SK-N-SH (cell line): ENCODE results near the gene SMIM1. TPM values are rescaled to one million over a fixed set of nuclear protein-coding genes. Genes with fewer than 3 reads are reported as not detected.
"Not testable (repeated sequence)": the region's sequence is repeated elsewhere in the genome, so short reads cannot be mapped to it uniquely, and the experiment has no call there.

Experiments used
- CTCF ChIA-PET: fragments of 300-600, 350-600 bp; formaldehyde crosslinking; extraction: SDS; loops from one replicate; lab custom pipeline; 2021; lab: Yijun Ruan, JAX
- POLR2A ChIA-PET: fragments of 350-600 bp; sonication (Branson Sonifier 250); formaldehyde crosslinking; extraction: SDS; loops from one replicate; lab custom pipeline; 2020; ENCODE audit warnings: antibody characterized with exemption, inconsistent platforms; lab: Yijun Ruan, JAX
- DNase-seq: peaks from one replicate; pipeline ENCODE4 v3.0.0; 2012
- H2AFZ ChIP-seq: fragments of 200-600 bp; sonication (generic); 2 replicates; pipeline ENCODE4 v1.8.1; 2016; ENCODE audit warnings: antibody characterized with exemption, mild to moderate bottlenecking, low read depth
- H3F3A ChIP-seq: fragments of 200-600 bp; sonication (generic); replicated peaks from 2 replicates; pipeline ENCODE3; 2016; ENCODE audit warnings: antibody characterized with exemption, mild to moderate bottlenecking; ENCODE audit not compliant: insufficient read depth
- H3K27ac ChIP-seq, 2 experiments: fragments of 200-500 bp in 1 of 2; fragments of 200-600 bp in 1 of 2; sonication (Bioruptor generic) in 1 of 2; sonication (generic), shearing (Covaris generic) in 1 of 2; 2 replicates each; pipeline versions ENCODE4 v1.5.1 to v1.6.1; 2014 to 2016; ENCODE audit warnings: low read depth in 2 of 2, inconsistent platforms in 1 of 2, low read length in 1 of 2, mild to moderate bottlenecking in 1 of 2, mixed read lengths in 1 of 2
- H3K27me3 ChIP-seq: fragments of 200-600 bp; sonication (generic), shearing (Covaris generic); 2 replicates; pipeline ENCODE4 v1.6.1; 2016; ENCODE audit warnings: mixed run types; ENCODE audit not compliant: insufficient read depth
- H3K36me3 ChIP-seq, 2 experiments: fragments of 200-500 bp in 1 of 2; fragments of 200-600 bp in 1 of 2; sonication (Bioruptor generic) in 1 of 2; sonication (generic) in 1 of 2; replicated peaks in 1 of 2; 2 replicates each; pipeline versions ENCODE3 to v1.5.1; 2014 to 2016; ENCODE audit warnings: low read length in 1 of 2, mild to moderate bottlenecking in 1 of 2; ENCODE audit not compliant: insufficient read depth in 2 of 2, control insufficient read depth in 1 of 2
- H3K4me1 ChIP-seq, 2 experiments: fragments of 200-500 bp in 1 of 2; fragments of 200-600 bp in 1 of 2; sonication (Bioruptor generic) in 1 of 2; sonication (generic), shearing (Covaris generic) in 1 of 2; 2 replicates each; pipeline versions ENCODE4 v1.5.1 to v1.6.1; 2014 to 2016; ENCODE audit warnings: low read depth in 1 of 2, low read length in 1 of 2, mixed run types in 1 of 2; ENCODE audit not compliant: insufficient read depth in 2 of 2, control insufficient read depth in 1 of 2
- H3K4me2 ChIP-seq: fragments of 200-600 bp; sonication (generic), shearing (Covaris generic); 2 replicates; pipeline ENCODE4 v1.6.1; 2017; ENCODE audit warnings: mixed run types
- H3K4me3 ChIP-seq, 2 experiments: fragments of 200-500 bp in 1 of 2; fragments of 200-600 bp in 1 of 2; sonication (Bioruptor generic) in 1 of 2; sonication (generic), shearing (Covaris generic) in 1 of 2; 2 replicates each; pipeline versions ENCODE4 v1.5.1 to v1.8.1; 2014 to 2016; ENCODE audit warnings: low read depth in 2 of 2, inconsistent platforms in 1 of 2, low read length in 1 of 2, mild to moderate bottlenecking in 1 of 2, mixed read lengths in 1 of 2, moderate library complexity in 1 of 2
- H3K79me2 ChIP-seq: fragments of 200-600 bp; sonication (generic); 2 replicates; pipeline ENCODE4 v1.8.1; 2017; ENCODE audit warnings: mild to moderate bottlenecking; ENCODE audit not compliant: insufficient read depth
- H3K9ac ChIP-seq: fragments of 200-600 bp; sonication (generic); 2 replicates; pipeline ENCODE4 v1.6.1; 2017; ENCODE audit warnings: mixed run types
- H3K9me2 ChIP-seq: fragments of 200-600 bp; sonication (generic); 2 replicates; pipeline ENCODE4 v1.6.1; 2017; ENCODE audit warnings: mixed run types
- H3K9me3 ChIP-seq: fragments of 200-600 bp; sonication (generic); 2 replicates; pipeline ENCODE4 v1.6.1; 2017; ENCODE audit warnings: mixed run types, mild to moderate bottlenecking, moderate library complexity
- H4K20me1 ChIP-seq: fragments of 200-600 bp; sonication (generic); 2 replicates; pipeline ENCODE4 v1.6.1; 2017; ENCODE audit warnings: mild to moderate bottlenecking, mixed run types; ENCODE audit not compliant: insufficient read depth
- CHD2 ChIP-seq: fragments of 150-350 bp; IDR thresholded peaks from 2 replicates; pipeline ENCODE4 v1.6.1; 2018; ENCODE audit warnings: low read length; ENCODE audit not compliant: partially characterized antibody
- FOSL2 ChIP-seq: IDR thresholded peaks from 2 replicates; pipeline ENCODE4 v1.4.0; 2012; ENCODE audit warnings: low read depth, mild to moderate bottlenecking, moderate library complexity, borderline replicate concordance
- GATA2 ChIP-seq: sonication (generic); formaldehyde crosslinking; IDR thresholded peaks from 2 replicates; pipeline ENCODE4 v1.5.0; 2020; ENCODE audit warnings: mild to moderate bottlenecking, missing genetic modification reagents
- JUND ChIP-seq: IDR thresholded peaks from 2 replicates; pipeline ENCODE4 v1.4.0; 2012
- MXI1 ChIP-seq: IDR thresholded peaks from 2 replicates; pipeline ENCODE4 v1.6.1; 2012; ENCODE audit warnings: mild to moderate bottlenecking, low read depth, low read length, improper control_type of control experiment
- NFIC ChIP-seq: IDR thresholded peaks from 2 replicates; pipeline ENCODE4 v1.4.0; 2012; ENCODE audit warnings: borderline replicate concordance
- NRF1 ChIP-seq: IDR thresholded peaks from 2 replicates; pipeline ENCODE4 v1.6.1; 2012; ENCODE audit warnings: low read depth, mild to moderate bottlenecking, low read length
- POLR2AphosphoS5 ChIP-seq: IDR thresholded peaks from 2 replicates; pipeline ENCODE4 v1.6.1; 2012; ENCODE audit warnings: low read depth, low read length
- RCOR1 ChIP-seq: fragments of 150-350 bp; IDR thresholded peaks from 2 replicates; pipeline ENCODE4 v1.6.1; 2017; ENCODE audit warnings: antibody characterized with exemption, low read length
- REST ChIP-seq: IDR thresholded peaks from 2 replicates; pipeline ENCODE4 v1.6.1; 2012; ENCODE audit warnings: mild to moderate bottlenecking, low read depth, low read length, moderate library complexity
- RXRA ChIP-seq: IDR thresholded peaks from 2 replicates; pipeline ENCODE4 v1.4.0; 2012; ENCODE audit warnings: low read depth, mild to moderate bottlenecking, borderline replicate concordance
- SIN3A ChIP-seq: IDR thresholded peaks from 2 replicates; pipeline ENCODE4 v1.6.1; 2012; ENCODE audit warnings: low read depth, mild to moderate bottlenecking, low read length, moderate library complexity, borderline replicate concordance
- SMC3 ChIP-seq: IDR thresholded peaks from 2 replicates; pipeline ENCODE4 v1.6.1; 2012; ENCODE audit warnings: low read depth, low read length, improper control_type of control experiment
- TAF1 ChIP-seq: IDR thresholded peaks from 2 replicates; pipeline ENCODE4 v1.6.1; 2012; ENCODE audit warnings: low read depth, mild to moderate bottlenecking, low read length, moderate library complexity, borderline replicate concordance
- TCF12 ChIP-seq: IDR thresholded peaks from 2 replicates; pipeline ENCODE4 v1.4.0; 2012
- TEAD4 ChIP-seq: IDR thresholded peaks from 2 replicates; pipeline ENCODE4 v1.4.0; 2012; ENCODE audit warnings: mild to moderate bottlenecking, borderline replicate concordance; ENCODE audit not compliant: insufficient read depth
- USF2 ChIP-seq: fragments of 150-350 bp; IDR thresholded peaks from 2 replicates; pipeline ENCODE4 v1.6.1; 2017; ENCODE audit warnings: antibody characterized with exemption, low read length, low read depth, borderline replicate concordance
- WGBS: methylation state at CpG from one replicate; pipeline ENCODE4 v1.1.6; 2017; ENCODE audit warnings: low lambda C conversion rate; 5-methylcytosine and 5-hydroxymethylcytosine counted together
- polyA plus RNA-seq, 3 experiments: library from polyadenylated mRNA; depleted of rRNA; stranded (reverse); fragments of >200 nt; gene quantifications; 2 replicates each; pipeline ENCODE4 v1.2.3, GENCODE V29; 2012

SMIM1 gene
- polyA plus RNA-seq, 1 of the 3 experiments (the other 2 are of a cell fraction), result 6.1 TPM

DNA sequence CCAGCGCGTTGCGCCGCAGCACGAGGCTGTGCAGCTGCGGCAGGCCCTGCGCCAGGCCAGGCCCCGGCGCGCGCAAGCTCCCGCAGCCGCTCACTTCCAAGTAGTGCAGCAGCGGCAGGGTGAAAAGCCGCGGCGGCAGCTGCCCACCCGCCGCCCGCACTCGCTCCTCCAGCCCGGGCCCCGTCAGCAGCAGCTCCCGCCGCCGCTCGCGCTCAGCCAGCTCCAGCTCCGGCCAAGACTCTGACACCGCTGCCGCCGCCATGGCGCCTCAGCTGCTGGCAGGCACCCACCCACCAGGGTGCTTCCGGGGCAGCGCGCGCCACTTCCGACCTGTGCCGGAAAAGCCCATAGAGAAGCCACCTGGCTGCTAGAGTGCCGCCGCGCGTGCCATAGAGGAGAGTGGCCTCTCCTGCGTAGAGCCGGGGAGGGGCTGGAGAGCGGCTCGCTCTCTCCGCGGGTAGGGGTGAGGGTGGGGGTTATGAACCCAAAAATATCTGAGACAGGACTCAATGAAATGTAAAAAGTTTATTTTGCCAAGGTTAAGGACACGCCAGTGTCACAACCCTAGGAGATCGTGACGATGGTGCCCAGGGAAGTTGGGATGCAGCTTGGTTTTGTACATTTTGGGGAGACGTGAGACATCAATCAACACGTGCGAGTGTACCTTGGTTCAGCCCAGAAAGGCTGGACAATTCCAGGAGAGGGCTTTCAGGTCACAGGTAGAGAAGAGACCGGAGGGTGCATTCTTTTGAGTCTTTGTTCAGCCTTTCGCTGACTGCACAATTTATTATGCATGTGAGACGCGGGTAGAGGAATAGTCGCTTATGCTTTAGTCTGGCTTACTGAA is 23.9 kb downstream of the SMIM1 start, which contains the start of gene LRRC47 (continued):
- no peak for TF ChIP-seq USF2
- peak; percentile 89 for TF ChIP-seq CHD2
- peak; percentile 46; the same call in 1 of the 2 replicates for TF ChIP-seq NFIC
- no peak for TF ChIP-seq SMC3
- no peak for TF ChIP-seq NRF1
- peak; percentile 35; the same call in 1 of the 2 replicates for TF ChIP-seq REST

DNA sequence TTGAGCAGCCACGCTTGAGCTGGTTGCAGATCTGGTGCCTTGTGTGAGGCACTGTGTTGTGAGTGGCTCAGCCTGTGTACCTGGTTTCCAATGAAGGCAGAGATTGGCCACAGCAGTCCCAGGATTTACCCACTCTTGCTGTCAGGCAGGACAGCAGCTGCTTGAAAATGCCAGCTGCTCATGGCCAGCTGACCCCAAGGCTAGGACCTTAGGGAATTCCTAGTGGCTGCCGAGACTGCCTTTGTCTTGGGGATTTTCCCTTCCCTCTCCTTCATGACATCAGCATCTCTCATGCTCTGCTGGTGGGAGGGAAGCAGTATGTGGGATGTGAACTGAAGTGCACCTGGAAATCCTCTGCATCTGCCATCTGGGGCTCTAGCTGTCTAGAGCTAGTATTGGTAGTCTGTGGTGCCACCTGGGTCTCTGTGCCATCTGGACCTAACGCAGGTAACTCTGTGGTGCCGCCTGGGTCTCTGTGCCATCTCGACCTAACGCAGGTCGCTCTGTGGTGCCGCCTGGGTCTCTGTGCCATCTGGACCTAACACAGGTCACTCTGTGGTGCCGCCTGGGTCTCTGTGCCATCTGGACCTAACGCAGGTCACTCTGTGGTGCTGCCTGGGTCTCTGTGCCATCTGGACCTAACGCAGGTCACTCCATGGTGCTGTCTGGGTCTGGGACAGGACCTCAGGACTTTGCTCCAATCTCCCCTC is 27.6 kb downstream of the SMIM1 start:
- no peaks in the 10 kb centered on the region for H3K9me2 ChIP-seq
- H2AFZ ChIP-seq, result no peak overlapping the region
- no peaks in the 10 kb centered on the region for H3K36me3 ChIP-seq
- peaks cover 8% of the 10 kb centered on the region for H3K79me2 ChIP-seq
- 56% methylated on average over 4 of the region's 11 CpGs for WGBS
- no peak overlapping the region for H3K27ac ChIP-seq
- no peak for TF ChIP-seq POLR2AphosphoS5
- TF ChIP-seq TAF1, result no peak
- TF ChIP-seq JUND, result no peak
- TF ChIP-seq RXRA, result no peak
- TF ChIP-seq SMC3, result no peak
- no peak for TF ChIP-seq RCOR1
- TF ChIP-seq TEAD4, result no peak
- TF ChIP-seq FOSL2, result no peak
- no peak for TF ChIP-seq MXI1
- TF ChIP-seq GATA2 (CRISPR knock-in tag), result no peak
- no peak for TF ChIP-seq TCF12
- no peak for TF ChIP-seq CHD2
- TF ChIP-seq SIN3A, result no peak
- H3K27me3 ChIP-seq, result no peaks in the 10 kb centered on the region
- no peaks in the 10 kb centered on the region for H3F3A ChIP-seq
- H3K9me3 ChIP-seq, result no peaks in the 10 kb centered on the region
- H4K20me1 ChIP-seq, result no peaks in the 10 kb centered on the region
- no peak overlapping the region for H3K9ac ChIP-seq
- no peak overlapping the region for H3K4me3 ChIP-seq
- H3K4me1 ChIP-seq, result peaks cover 0 to 9% of the 10 kb centered on the region in 2 experiments; a peak in 2 of 4 replicates
- no peak for DNase-seq
- ChIA-PET CTCF (interaction anchor here (1.6 kb wide), 1 partner anchor 11 kb away, joined by 4 read pairs; no protein-coding TSS in a partner anchor), POLR2A (no interaction called here)
- no peak overlapping the region for H3K4me2 ChIP-seq

DNA sequence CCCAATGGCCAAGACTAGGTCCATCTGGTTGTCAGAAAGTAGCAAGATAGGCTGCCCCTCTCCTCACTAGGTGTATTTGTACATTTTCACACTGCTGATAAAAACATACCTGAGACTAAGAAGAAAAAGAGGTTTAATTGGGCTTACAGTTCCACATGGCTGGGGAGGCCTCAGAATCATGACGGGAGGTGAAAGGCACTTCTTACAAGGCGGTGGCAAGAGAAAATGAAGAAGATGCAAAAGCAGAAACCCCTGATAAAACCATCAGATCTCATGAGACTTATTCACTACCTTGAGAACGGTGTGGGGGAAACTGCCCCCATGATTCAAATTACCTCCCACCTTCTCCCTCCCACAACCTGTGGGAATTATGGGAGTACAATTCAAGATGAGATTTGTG is 28.2 kb downstream of the SMIM1 start:
- H3K79me2 ChIP-seq, H3K27me3 ChIP-seq, H3K9ac ChIP-seq, H3K4me1 ChIP-seq, H3K27ac ChIP-seq, H2AFZ ChIP-seq, H3F3A ChIP-seq, H3K36me3 ChIP-seq, H3K9me2 ChIP-seq, DNase-seq, H3K4me3 ChIP-seq, H4K20me1 ChIP-seq, POLR2A ChIA-PET, H3K4me2 ChIP-seq, H3K9me3 ChIP-seq: not testable (repeated sequence)
- WGBS, result 68% methylated on average over 3 of the region's 3 CpGs
- CTCF ChIA-PET, result interaction anchor here (1.0 to 2.4 kb wide), 7 partner anchors 10 to 76 kb away, joined by 3 to 10 read pairs (median 7); no protein-coding TSS in a partner anchor
